Right atrium auricular region (tissue), 2 donors: ENCODE results near the gene DAGLA. TPM values are rescaled to one million over a fixed set of nuclear protein-coding genes. Genes with fewer than 3 reads are reported as not detected.

Experiments used
- DNase-seq: peaks from one replicate; pipeline ENCODE4 v3.0.0-alpha.2; 2019; ENCODE audit warnings: low spot score
- H3K27ac ChIP-seq, 2 donors: fragments of 200-600 bp; sonication (generic); 1 replicate in 1 of 2; 2 replicates in 1 of 2; pipeline ENCODE4 v1.5.1; 2016 to 2019
- H3K27me3 ChIP-seq, 2 donors: fragments of 200-600 bp; sonication (generic); one replicate each; pipeline versions ENCODE4 v1.5.1 to v1.6.0; 2017 to 2019
- H3K36me3 ChIP-seq: fragments of 200-600 bp; sonication (generic); one replicate; pipeline ENCODE4 v1.5.1; 2016
- H3K4me1 ChIP-seq, 2 donors: fragments of 200-600 bp; sonication (generic); one replicate each; pipeline versions ENCODE4 v1.5.1 to v1.6.0; 2017 to 2019
- H3K4me3 ChIP-seq, 2 donors: fragments of 200-600 bp; sonication (generic); 1 replicate in 1 of 2; 2 replicates in 1 of 2; pipeline ENCODE4 v1.5.1; 2017 to 2019; ENCODE audit warnings: mild to moderate bottlenecking in 1 of 2, moderate library complexity in 1 of 2
- H3K9me3 ChIP-seq, 2 donors: fragments of 200-600 bp; sonication (generic); one replicate each; pipeline ENCODE4 v1.5.1; 2019
- CTCF ChIP-seq, 2 donors: fragments of 200-600 bp; sonication (generic); IDR thresholded peaks; one replicate each; pipeline ENCODE4 v1.5.1; 2019; ENCODE audit warnings: antibody characterized with exemption in 2 of 2
- total RNA-seq, 2 donors: library from RNA; depleted of rRNA; stranded (reverse); fragments of >200 nt; gene quantifications; one replicate each; pipeline ENCODE4 v1.1.0, GENCODE V29; 2016

The DAGLA gene
- total RNA-seq, 2 donors from 2014 or later, result 3.9 to 5.7 TPM

GRCh38 chr11:61717286-61718033 is 37.3 kb downstream of the DAGLA start:
- DNase-seq, result no peak
- peak overlapping the region; percentile 63 to 78 for H3K27ac ChIP-seq
- H3K27me3 ChIP-seq, result no peaks in the 10 kb centered on the region
- TF ChIP-seq CTCF (IDR thresholded peaks at IDR 0.05), result no peak
- peak overlapping the region in 1 of 2 donors; percentile 52 for H3K4me3 ChIP-seq
- H3K9me3 ChIP-seq, result no peaks in the 10 kb centered on the region
- peaks cover 5% of the 10 kb centered on the region for H3K36me3 ChIP-seq
- peaks cover 0 to 18% of the 10 kb centered on the region in 2 donors for H3K4me1 ChIP-seq

DNA sequence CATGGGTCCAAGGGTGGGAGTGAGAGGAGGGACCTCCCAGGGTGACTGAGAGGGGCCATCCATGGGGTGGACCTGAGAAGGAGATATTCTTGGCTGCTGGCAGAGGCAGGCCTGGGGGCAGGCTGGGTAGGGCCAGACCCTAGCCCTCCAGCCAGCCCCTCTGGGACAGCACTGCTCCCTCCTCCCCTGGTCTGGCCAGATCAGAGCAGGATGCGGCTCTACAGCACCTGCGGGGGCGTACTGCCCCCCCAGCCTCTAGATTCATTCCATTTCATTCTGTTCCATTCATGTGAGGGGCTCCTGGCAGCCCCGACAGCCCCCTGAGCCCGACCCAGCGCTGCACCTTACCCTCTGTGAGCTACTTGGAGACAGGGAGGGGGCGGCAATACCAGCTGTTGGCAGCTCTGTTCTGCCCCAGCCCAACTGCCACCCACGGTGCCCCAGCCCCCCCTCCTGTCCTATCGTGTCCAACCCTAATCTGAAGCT is 37.9 kb downstream of the DAGLA start:
- Histone ChIP-seq H3K27me3 (no peaks in the 10 kb centered on the region), H3K36me3 (peaks cover 5% of the 10 kb centered on the region), H3K4me3 (peak overlapping the region; percentile 46 to 52), H3K9me3 (no peaks in the 10 kb centered on the region), H3K27ac (peak overlapping the region; percentile 63 to 78), H3K4me1 (peaks cover 0 to 18% of the 10 kb centered on the region in 2 donors)
- no peak for DNase-seq
- TF ChIP-seq CTCF (IDR thresholded peaks at IDR 0.05), result no peak

DNA sequence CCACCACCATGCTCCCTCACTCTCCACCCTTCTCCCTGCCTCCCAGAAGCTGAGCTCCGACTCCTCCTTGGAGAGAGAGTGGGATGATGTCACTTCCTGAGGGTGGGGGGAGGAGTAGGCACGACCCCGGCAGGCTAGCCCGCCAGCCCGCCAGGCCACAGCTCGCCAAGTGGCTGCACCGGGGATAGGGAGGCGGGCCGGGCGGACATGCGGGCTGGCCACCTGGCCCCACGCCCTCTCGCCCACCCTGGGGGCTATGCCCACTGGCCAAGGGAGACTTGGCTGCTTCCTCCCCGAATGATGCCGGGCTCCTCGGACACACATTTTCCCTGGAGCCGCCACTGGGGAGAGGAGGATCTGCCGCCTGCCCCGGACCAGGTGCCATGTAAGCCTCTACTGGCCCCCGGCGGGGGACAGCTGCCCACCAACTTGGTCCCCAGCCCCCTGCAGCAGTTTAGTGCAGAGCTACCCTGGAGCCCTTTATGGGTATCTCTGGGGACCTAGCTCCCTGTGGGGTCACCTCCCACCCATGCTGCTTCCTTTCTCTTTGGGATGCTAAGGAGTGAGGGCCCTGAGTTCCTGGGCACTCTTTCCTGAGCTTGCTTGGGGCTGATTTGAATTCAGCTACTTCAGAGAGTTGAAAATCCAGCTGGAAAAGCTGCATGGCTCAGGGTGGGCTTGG is 38.6 kb downstream of the DAGLA start:
- no peak for DNase-seq
- Histone ChIP-seq H3K27ac (peak overlapping the region; percentile 63 to 78), H3K36me3 (peaks cover 5% of the 10 kb centered on the region), H3K4me3 (peak overlapping the region; percentile 46 to 52), H3K9me3 (no peaks in the 10 kb centered on the region), H3K27me3 (no peaks in the 10 kb centered on the region), H3K4me1 (peaks cover 0 to 18% of the 10 kb centered on the region in 2 donors)
- TF ChIP-seq CTCF (IDR thresholded peaks at IDR 0.05), result no peak

GRCh38 chr11:61719978-61720377 is 39.8 kb downstream of the DAGLA start:
- H3K36me3 ChIP-seq, result peaks cover 7% of the 10 kb centered on the region
- no peak overlapping the region for H3K27ac ChIP-seq
- peaks cover 0 to 18% of the 10 kb centered on the region in 2 donors for H3K4me1 ChIP-seq
- no peaks in the 10 kb centered on the region for H3K27me3 ChIP-seq
- no peak for DNase-seq
- H3K4me3 ChIP-seq, result no peak overlapping the region
- TF ChIP-seq CTCF (IDR thresholded peaks at IDR 0.05), result no peak
- H3K9me3 ChIP-seq, result no peaks in the 10 kb centered on the region

DNA sequence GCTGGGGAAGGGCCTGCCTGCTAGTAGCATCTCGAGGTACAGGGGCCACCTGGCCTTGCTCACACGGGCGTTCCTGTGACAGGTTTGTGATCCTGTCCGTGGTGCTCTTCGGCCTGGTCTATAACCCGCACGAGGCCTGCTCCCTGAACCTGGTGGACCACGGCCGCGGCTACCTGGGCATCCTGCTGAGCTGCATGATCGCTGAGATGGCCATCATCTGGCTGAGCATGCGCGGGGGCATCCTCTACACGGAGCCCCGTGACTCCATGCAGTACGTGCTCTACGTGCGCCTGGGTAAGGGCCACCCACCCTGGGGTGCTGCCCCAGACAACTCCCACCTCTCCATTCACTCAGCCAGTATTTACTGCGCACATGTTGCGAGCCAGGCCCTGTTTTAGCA is 40.4 kb downstream of the DAGLA start:
- Histone ChIP-seq H3K4me3 (no peak overlapping the region), H3K27ac (no peak overlapping the region), H3K36me3 (peaks cover 9% of the 10 kb centered on the region), H3K4me1 (peaks cover 0 to 24% of the 10 kb centered on the region in 2 donors), H3K9me3 (no peaks in the 10 kb centered on the region), H3K27me3 (no peaks in the 10 kb centered on the region)
- DNase-seq, result no peak
- no peak for TF ChIP-seq CTCF (IDR thresholded peaks at IDR 0.05)
